GM12873 (cell line): Measurements from ENCODE around the gene ZDHHC13.

ENCODE experiments used
- CTCF ChIP-seq: IDR thresholded peaks from 2 replicates; pipeline ENCODE4 v1.5.1; 2012; ENCODE audit warnings: low read depth, mild to moderate bottlenecking, moderate library complexity, low read length, control low read depth; ENCODE audit not compliant: insufficient read depth; ENCODE audit errors: missing control alignments

ZDHHC13 gene

DNA sequence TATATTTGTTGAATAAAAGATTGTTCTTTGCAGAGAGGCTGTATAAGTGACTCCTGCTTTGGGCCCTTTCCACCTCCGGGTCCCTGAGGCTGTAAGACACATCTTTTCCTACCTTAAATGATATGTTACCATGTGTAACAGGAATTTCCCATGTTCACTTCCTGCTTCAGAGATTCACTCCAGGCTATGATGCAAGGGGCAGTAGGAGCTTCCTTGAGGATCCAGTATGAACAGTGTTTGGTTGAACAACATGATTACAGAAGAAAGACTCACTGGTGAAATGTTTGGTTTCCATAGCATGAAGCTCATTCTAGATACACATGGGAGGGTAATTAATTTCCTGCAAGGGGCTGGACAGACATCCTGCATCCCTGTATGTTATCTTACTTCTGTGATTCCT lies 25.6 kb upstream of the ZDHHC13 start:
- TF ChIP-seq CTCF = no peak

DNA sequence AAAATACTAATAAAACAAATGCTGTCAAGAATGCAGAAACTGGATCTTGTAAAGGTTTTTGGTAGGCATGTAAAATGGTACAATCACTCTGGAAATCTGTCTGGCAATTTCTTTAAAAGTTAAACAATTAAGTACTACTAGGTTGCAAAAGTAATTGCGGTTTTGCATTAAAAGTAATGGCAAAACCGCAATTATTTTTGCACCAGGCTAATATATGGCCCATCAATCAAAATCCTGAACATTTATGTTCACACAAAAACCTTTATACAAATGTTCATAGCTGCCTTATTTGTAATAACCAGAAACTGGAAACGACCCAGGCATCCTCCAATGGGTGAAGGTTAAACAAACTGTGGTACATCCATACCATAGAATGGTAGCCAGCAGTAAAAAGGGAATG lies 24.6 kb upstream of the ZDHHC13 start:
- no peak for TF ChIP-seq CTCF

- TF ChIP-seq CTCF = no peak
Measured at GRCh38 chr11:19092850-19093249, 24.1 kb upstream of the ZDHHC13 start.

DNA sequence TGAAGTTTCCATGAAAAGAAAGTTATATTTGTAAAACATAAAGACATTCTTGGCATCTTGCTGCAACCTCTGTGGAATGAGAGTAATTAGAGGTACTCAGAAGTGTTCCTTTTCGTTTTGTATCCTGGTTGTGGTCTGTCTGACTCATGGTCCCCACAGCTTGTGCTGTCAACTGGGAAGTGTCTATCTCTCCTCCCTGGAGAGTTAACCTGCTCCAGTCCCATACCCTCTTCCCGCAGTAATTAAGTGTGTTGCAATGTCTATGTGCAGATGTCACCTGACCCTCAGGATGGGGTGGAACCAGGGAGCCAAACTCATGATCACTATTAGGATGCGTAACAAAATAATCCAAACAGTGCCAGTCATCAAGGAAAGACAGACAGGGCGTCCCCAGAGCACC lies 23.0 kb upstream of the ZDHHC13 start:
- no peak for TF ChIP-seq CTCF

- no peak for TF ChIP-seq CTCF
Measured at GRCh38 chr11:19094859-19095258, 22.1 kb upstream of the ZDHHC13 start.

DNA sequence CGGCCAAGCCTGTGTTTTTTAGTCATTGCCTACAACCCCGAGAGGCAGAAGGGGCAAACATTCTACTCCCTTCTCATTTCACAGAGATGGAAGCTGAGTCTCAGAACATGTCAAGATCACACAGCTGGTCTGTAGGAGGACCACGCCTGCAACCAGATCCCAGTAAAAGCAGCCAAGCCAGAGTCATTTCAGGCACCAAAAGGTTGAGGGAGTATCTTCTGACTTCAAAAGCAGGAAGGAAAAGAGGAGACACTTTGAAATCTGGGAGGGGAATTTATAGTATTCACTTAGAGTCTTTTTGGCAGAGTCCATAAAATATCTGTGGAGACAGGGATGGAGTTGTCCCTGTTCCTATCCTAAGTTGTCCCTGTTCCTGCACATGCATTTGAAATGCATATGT lies 17.9 kb upstream of the ZDHHC13 start:
- no peak for TF ChIP-seq CTCF

DNA sequence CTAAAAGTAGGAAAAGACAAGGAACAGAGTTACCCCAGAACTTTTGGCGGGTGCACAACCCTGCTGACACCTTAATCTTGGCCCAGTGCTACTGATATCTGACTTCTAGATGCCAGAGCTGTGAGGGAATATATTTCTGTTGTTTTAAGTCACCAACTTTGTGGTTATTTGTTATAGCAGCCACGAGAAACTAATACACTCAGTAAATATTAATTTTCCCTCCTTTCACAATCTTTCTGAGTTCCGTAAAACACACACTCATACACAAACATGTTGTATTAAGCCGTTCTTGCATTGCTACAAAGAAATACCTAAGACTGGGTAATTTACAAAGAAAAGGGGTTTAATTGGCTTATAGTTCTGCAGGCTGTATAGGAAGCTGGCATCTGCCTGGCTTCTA lies 16.1 kb upstream of the ZDHHC13 start:
- no peak for TF ChIP-seq CTCF

DNA sequence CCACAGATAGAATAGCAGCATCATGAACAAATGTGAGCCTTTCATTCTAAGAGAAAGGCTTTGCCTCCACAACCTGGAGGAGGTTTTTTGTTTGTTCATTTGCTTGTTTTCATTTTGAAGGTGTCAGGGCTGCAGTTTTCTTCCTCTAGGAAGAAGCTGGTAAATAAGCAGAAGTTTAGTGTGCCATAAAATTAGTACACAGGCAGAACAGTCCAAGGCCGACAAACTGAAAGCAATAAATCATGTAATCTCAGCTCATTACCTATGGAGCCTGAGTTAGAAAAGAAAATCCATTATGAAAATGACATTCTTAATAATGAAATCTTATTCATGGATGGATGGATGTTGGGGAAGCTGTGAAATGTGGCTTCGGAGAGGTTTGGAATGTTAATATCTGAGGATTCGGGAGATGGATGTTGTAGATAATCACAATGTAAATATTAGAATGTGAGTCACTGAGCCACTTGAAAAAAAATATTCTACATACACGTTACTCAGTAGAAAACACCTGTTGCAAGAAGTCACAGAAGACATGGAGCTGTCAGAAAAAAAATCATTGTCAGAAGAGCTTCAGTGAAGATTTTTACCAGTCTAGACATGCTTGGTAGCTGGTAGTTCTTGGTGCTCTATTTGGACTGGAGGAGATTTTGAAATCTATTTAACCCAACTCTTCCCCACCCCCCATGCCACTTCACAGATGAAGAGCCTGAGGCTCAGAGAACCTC lies 15.0 kb upstream of the ZDHHC13 start:
- TF ChIP-seq CTCF = no peak
